Stimulated activated CD8-positive, alpha-beta memory T cell treated with anti-CD3 and anti-CD28 coated beads, Interleukin-12 subunit alpha, Interleukin-12 subunit beta, amount 100 ng/mL, for 24 hours (primary cell): ENCODE measurements around the gene KISS1R.
"Not testable (repeated sequence)": the region's sequence is repeated elsewhere in the genome, so short reads cannot be mapped to it uniquely, and the experiment has no call there.

Experiments
- DNase-seq: peaks from one replicate; pipeline ENCODE4 v3.0.0-alpha.2; 2020; ENCODE audit errors: extremely low read depth

KISS1R gene

DNA sequence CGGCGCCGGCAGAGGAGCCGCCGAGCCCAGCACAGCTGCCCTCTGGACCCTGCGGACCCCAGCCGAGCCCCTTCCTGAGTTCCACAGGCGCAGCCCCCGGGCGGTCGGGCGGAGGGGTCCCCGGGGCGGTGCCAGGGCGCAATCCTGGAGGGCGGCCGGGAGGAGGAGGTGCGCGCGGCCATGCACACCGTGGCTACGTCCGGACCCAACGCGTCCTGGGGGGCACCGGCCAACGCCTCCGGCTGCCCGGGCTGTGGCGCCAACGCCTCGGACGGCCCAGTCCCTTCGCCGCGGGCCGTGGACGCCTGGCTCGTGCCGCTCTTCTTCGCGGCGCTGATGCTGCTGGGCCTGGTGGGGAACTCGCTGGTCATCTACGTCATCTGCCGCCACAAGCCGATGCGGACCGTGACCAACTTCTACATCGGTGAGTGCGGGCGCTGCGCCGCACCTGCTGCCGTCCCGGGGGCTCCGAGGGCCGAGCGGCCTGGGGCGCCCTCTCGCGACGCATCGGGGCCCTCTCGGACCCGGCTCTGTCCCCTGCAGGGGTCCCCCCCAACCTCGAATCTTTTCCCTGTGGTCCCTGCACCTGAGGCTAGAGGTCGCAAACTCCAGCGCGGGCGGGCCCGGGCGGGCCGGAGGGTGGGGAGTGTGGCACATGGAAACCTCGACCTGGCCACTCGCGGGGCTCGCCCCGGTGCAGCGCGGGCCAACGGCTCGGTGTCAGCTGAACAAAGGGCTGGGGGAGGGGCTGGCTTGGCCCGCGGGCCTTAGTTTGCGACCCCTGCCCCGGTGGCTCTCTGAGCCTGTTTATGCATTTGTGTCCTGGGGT is at the start of gene KISS1R:
Gene KISS1R, plus strand, starts transcription at position 11 of the 829 bp plus-strand sequence. Its CDS starts 170 bp downstream, at position 181.
- no peak for DNase-seq

GRCh38 chr19:867855-868457 is 49.2 kb upstream of the KISS1R start:
- DNase-seq, result no peak

DNA sequence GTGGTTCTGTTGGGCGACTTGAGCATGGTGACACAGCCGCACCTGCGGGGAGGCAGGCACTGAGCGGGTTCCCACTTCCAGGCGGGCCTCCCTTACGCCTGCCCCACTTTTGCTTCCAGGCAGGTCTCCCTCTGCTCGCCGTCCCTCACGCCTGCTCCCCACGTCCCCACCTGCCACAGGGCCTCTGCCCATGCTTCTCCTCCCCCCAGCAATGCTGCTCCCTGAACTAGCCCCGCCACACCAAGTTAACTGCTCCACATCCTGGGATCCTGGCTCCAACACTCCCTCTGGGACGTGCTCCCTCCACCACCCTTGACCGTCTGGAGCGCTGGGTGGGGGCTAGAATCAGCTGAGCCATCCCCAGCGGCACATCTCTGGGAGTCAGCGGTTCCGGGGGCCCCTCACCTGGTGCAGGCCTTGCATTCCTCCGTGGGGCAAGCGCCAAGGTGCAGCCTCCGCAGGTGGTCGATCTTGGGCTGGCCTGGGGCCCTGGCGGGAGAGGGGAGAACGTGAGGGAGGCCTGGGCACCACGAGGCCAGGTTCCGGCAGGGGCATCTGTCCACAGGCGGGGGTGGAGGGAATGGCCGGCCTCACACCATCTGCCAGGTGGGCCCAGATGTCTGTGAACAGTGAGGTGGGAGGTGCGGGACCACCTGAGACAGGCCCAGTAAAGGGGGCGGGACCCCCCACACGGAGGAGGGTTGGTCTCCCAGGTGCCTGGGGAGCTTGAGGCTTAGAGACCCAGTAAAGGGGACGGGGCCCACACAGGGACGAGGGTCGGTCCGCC is 48.5 kb upstream of the KISS1R start:
- DNase-seq, result no peak

GRCh38 chr19:869245-870177 is 47.6 kb upstream of the KISS1R start:
- DNase-seq, result no peak

GRCh38 chr19:870314-870713 is 46.8 kb upstream of the KISS1R start:
- no peak for DNase-seq

GRCh38 chr19:870963-871401 is 46.2 kb upstream of the KISS1R start:
- no peak for DNase-seq

GRCh38 chr19:871446-872265 is 45.5 kb upstream of the KISS1R start:
- DNase-seq, result no peak

GRCh38 chr19:872266-872951 is 44.7 kb upstream of the KISS1R start:
- peak; percentile 64 for DNase-seq

- no peak for DNase-seq
These were observed 44.0 kb upstream of the KISS1R start for GRCh38 chr19:873084-873483.

- DNase-seq, result no peak
These were observed 43.5 kb upstream of the KISS1R start for GRCh38 chr19:873561-874041.

DNA sequence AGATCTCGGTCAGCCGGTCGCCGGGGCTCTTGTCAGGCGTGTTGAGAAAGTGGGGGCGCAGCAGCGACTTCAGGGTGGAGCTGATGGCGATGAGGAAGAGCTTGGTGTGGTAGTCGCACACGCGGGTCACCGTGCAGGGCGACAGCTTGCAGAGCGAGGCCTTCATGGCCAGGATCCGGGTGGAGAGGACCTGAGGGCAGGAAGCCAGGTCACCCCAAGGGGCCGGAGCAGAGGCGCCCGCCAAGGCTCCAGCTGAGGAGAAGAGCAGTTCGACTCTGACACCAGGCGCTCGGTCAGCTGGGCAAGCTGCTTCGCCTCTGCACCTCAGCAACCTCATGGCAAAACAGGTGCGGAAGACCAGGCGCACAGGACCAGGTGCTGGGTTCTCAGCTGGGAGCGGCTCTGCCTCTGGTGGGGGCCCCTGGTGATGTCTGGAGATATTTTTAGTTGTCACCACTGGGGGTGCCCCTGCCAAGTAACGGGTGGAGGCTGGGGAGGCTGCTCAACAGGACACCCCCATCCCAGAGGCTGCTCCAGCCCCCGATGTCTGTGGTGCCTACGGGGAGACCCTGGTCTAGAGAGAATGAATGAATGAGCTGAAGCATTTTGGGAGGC is 41.8 kb upstream of the KISS1R start:
- no peak for DNase-seq

- no peak for DNase-seq
These were observed 41.0 kb upstream of the KISS1R start for GRCh38 chr19:876089-876488.

- no peak for DNase-seq
These were observed 40.3 kb upstream of the KISS1R start for GRCh38 chr19:876780-877314.

- not testable (repeated sequence) for DNase-seq
These were observed 39.0 kb upstream of the KISS1R start for GRCh38 chr19:877992-878660.

- not testable (repeated sequence) for DNase-seq
These were observed 38.2 kb upstream of the KISS1R start for GRCh38 chr19:878751-879561.

DNA sequence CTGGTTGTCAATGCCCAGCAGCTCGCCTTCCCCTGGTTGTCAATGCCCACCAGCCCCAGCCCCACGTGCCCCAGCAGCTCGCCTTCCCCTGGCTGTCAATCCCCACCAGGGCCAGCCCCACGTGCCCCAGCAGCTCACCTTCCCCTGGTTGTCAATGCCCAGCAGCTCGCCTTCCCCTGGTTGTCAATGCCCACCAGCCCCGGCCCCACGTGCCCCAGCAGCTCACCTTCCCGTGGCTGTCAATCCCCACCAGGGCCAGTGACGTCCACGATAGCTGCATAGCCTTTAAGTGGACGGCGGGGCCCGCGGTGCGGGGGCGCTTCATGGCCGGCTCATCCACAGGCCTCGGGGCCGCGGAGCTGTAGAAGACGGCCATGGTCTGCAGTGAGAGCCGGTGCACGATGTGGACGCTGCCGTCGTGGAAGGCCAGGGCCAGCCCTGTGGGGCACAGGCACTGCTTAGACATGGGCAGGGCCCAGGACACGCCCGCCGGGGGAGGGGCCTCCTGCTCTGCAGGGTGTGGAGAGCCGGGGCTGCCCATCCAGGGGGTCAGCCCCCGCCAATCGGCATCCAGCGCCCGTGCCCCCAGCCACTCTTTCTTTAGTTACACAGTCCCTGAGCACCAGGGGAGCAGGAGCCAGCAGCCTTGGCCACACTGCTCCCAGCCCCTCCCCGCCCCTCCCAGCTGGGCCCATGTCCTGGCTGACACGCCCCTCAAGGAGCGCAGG is 37.3 kb upstream of the KISS1R start:
- DNase-seq, result no peak
